Stimulated activated CD4-positive, alpha-beta T cell treated with anti-CD3 and anti-CD28 coated beads, Interleukin-4, amount 100 ng/mL, for 24 hours (primary cell): Measurements from ENCODE around the gene GLP2R.

Experiments used
- DNase-seq: peaks from one replicate; pipeline ENCODE4 v3.0.0-alpha.2; 2020

GLP2R gene

GRCh38 chr17:9814337-9814945 is 11.3 kb upstream of the GLP2R start:
- no peak for DNase-seq

- no peak for DNase-seq
Measured at GRCh38 chr17:9816472-9816871, 9.3 kb upstream of the GLP2R start.

GRCh38 chr17:9817086-9817485 is 8.6 kb upstream of the GLP2R start:
- no peak for DNase-seq

GRCh38 chr17:9818760-9819159 is 7.0 kb upstream of the GLP2R start:
- no peak for DNase-seq

- no peak for DNase-seq
Measured at GRCh38 chr17:9820448-9820847, 5.3 kb upstream of the GLP2R start.

GRCh38 chr17:9821921-9822320 is 3.8 kb upstream of the GLP2R start, which contains the start of gene GSG1L2:
GSG1L2 (minus strand) TSS chr17:9822079; CDS start chr17:9822071, 8 bp downstream.
- no peak for DNase-seq

- no peak for DNase-seq
Measured at GRCh38 chr17:9824094-9824493, 1.6 kb upstream of the GLP2R start.

- DNase-seq: no peak
Measured at GRCh38 chr17:9824797-9825338, 856 bp upstream of the GLP2R start.

GRCh38 chr17:9828296-9829295 is 2.9 kb downstream of the GLP2R start:
- no peak for DNase-seq

- no peak for DNase-seq
Measured at GRCh38 chr17:9829343-9829742, 3.6 kb downstream of the GLP2R start.

- no peak for DNase-seq
Measured at GRCh38 chr17:9830711-9831110, 5.0 kb downstream of the GLP2R start.

GRCh38 chr17:9833922-9834321 is 8.2 kb downstream of the GLP2R start:
- no peak for DNase-seq

- no peak for DNase-seq
Measured at GRCh38 chr17:9837551-9838471, 12.1 kb downstream of the GLP2R start.

- DNase-seq: no peak
Measured at GRCh38 chr17:9839433-9839832, 13.7 kb downstream of the GLP2R start.

GRCh38 chr17:9842057-9842758 is 16.5 kb downstream of the GLP2R start:
- no peak for DNase-seq

- no peak for DNase-seq
Measured at GRCh38 chr17:9843152-9844010, 17.7 kb downstream of the GLP2R start.

GRCh38 chr17:9844153-9844552 is 18.4 kb downstream of the GLP2R start:
- DNase-seq: no peak

- DNase-seq: no peak
Measured at GRCh38 chr17:9845306-9845705, 19.6 kb downstream of the GLP2R start.

GRCh38 chr17:9850151-9850550 is 24.4 kb downstream of the GLP2R start:
- DNase-seq: no peak

GRCh38 chr17:9854255-9854654 is 28.5 kb downstream of the GLP2R start:
- no peak for DNase-seq

GRCh38 chr17:9855036-9855435 is 29.3 kb downstream of the GLP2R start:
- no peak for DNase-seq
